Body of pancreas (tissue), 4 donors: ENCODE measurements around the gene PSMD13.

Source experiments
- CTCF ChIP-seq, 7 experiments: fragments of 450-650 bp in 4 of 7; fragments of 200-600 bp in 3 of 7; sonication (generic) in 3 of 7; IDR thresholded peaks; one replicate each; pipeline ENCODE4 v1.5.1; 2016 to 2019; ENCODE audit warnings: antibody characterized with exemption in 7 of 7
- POLR2A ChIP-seq, 3 donors: fragments of 450-650 bp; IDR thresholded peaks; one replicate each; pipeline ENCODE4 v1.6.1; 2016; ENCODE audit warnings: antibody characterized with exemption in 3 of 3, mild to moderate bottlenecking in 2 of 3

- TF ChIP-seq CTCF (IDR thresholded peaks at IDR 0.05) (no peak), POLR2A (IDR thresholded peaks at IDR 0.05) (no peak)
These were observed 60.3 kb downstream of the PSMD13 start for GRCh38 chr11:297051-297585.
